Activated gamma-delta T cell treated with anti-CD3 and anti-CD28 coated beads, Interleukin-2, amount 50 U/mL, for 16 hours (primary cell): ENCODE results near the gene CHAD.
"Not testable (repeated sequence)": the region's sequence is repeated elsewhere in the genome, so short reads cannot be mapped to it uniquely, and the experiment has no call there.

ENCODE experiments used
- DNase-seq: peaks from one replicate; pipeline ENCODE4 v3.0.0-alpha.2; 2020; ENCODE audit warnings: low read depth

CHAD gene

GRCh38 chr17:50473901-50474300, 5.2 kb upstream of the CHAD start:
- no peak for DNase-seq

GRCh38 chr17:50472761-50473161, 4.1 kb upstream of the CHAD start:
- DNase-seq, result not testable (repeated sequence)

- no peak for DNase-seq
Measured at GRCh38 chr17:50472286-50472685, 3.6 kb upstream of the CHAD start.

- DNase-seq, result no peak
Measured at GRCh38 chr17:50471009-50471905, 2.6 kb upstream of the CHAD start.

GRCh38 chr17:50470426-50470825, 1.7 kb upstream of the CHAD start:
- DNase-seq, result no peak

GRCh38 chr17:50469671-50470305, 1.1 kb upstream of the CHAD start:
- DNase-seq, result no peak

- DNase-seq, result no peak
Measured at GRCh38 chr17:50469208-50469605, 527 bp upstream of the CHAD start.

GRCh38 chr17:50467855-50468303, 801 bp downstream of the CHAD start:
- DNase-seq, result no peak

- no peak for DNase-seq
Measured at GRCh38 chr17:50467114-50467854, 1.4 kb downstream of the CHAD start.

GRCh38 chr17:50466371-50467113, 2.1 kb downstream of the CHAD start:
- no peak for DNase-seq

GRCh38 chr17:50465635-50466034, 3.0 kb downstream of the CHAD start:
- DNase-seq, result no peak

- no peak for DNase-seq
Measured at GRCh38 chr17:50465171-50465570, 3.5 kb downstream of the CHAD start.

GRCh38 chr17:50464736-50465135, 3.9 kb downstream of the CHAD start:
- no peak for DNase-seq

- no peak for DNase-seq
Measured at GRCh38 chr17:50464121-50464520, 4.6 kb downstream of the CHAD start.

GRCh38 chr17:50462446-50462845, 6.2 kb downstream of the CHAD start:
- DNase-seq, result no peak

- no peak for DNase-seq
Measured at GRCh38 chr17:50461550-50462132, 7.0 kb downstream of the CHAD start.

GRCh38 chr17:50460831-50461526, 7.7 kb downstream of the CHAD start:
- DNase-seq, result no peak

- DNase-seq, result no peak
Measured at GRCh38 chr17:50459756-50460155, 8.9 kb downstream of the CHAD start.

GRCh38 chr17:50458701-50459676, 9.7 kb downstream of the CHAD start:
- DNase-seq, result no peak

- DNase-seq, result no peak
Measured at GRCh38 chr17:50458270-50458669, 10.4 kb downstream of the CHAD start.
